ENCODE results near the gene EXT2.

EXT2 gene

GRCh38 chr11:44136176-44136945 is 40.9 kb downstream of the EXT2 start:
- DNase-seq: peak; percentile 29

- no peak for DNase-seq
Observed at GRCh38 chr11:44137057-44137456, 41.6 kb downstream of the EXT2 start.

- no peak for DNase-seq
Observed at GRCh38 chr11:44138286-44138685, 42.8 kb downstream of the EXT2 start.

- DNase-seq: no peak
Observed at GRCh38 chr11:44138980-44139379, 43.5 kb downstream of the EXT2 start.

- peak; percentile 38 for DNase-seq
Observed at GRCh38 chr11:44139565-44140330, 44.3 kb downstream of the EXT2 start.

- DNase-seq: peak; percentile 56
Observed at GRCh38 chr11:44140372-44140771, 44.9 kb downstream of the EXT2 start.

GRCh38 chr11:44140805-44141204 is 45.3 kb downstream of the EXT2 start:
- DNase-seq: no peak

- no peak for DNase-seq
Observed at GRCh38 chr11:44143987-44144909, 48.8 kb downstream of the EXT2 start.

GRCh38 chr11:44145011-44145775 is 49.7 kb downstream of the EXT2 start:
- no peak for DNase-seq

- DNase-seq: no peak
Observed at GRCh38 chr11:44146931-44147330, 51.5 kb downstream of the EXT2 start.

- no peak for DNase-seq
Observed at GRCh38 chr11:44147751-44148150, 52.3 kb downstream of the EXT2 start.

- DNase-seq: no peak
Observed at GRCh38 chr11:44149651-44150050, 54.2 kb downstream of the EXT2 start.

GRCh38 chr11:44150401-44150800 is 54.9 kb downstream of the EXT2 start:
- DNase-seq: no peak

- DNase-seq: no peak
Observed at GRCh38 chr11:44157019-44157418, 61.5 kb downstream of the EXT2 start.

- DNase-seq: no peak
Observed at GRCh38 chr11:44158384-44158783, 62.9 kb downstream of the EXT2 start.

GRCh38 chr11:44159848-44160721 is 64.6 kb downstream of the EXT2 start:
- DNase-seq: no peak

- no peak for DNase-seq
Observed at GRCh38 chr11:44162004-44162403, 66.5 kb downstream of the EXT2 start.

GRCh38 chr11:44162662-44163061 is 67.2 kb downstream of the EXT2 start:
- no peak for DNase-seq

GRCh38 chr11:44165432-44165831 is 70.0 kb downstream of the EXT2 start:
- DNase-seq: peak; percentile 27

GRCh38 chr11:44167046-44167445 is 71.6 kb downstream of the EXT2 start:
- DNase-seq: no peak

GRCh38 chr11:44171518-44171917 is 76.0 kb downstream of the EXT2 start:
- no peak for DNase-seq

Measured in left hindlimb (tissue), 1 donor.